HepG2 (cell line): ENCODE data around the gene GPN1. TPM values are rescaled to one million over a fixed set of nuclear protein-coding genes. Genes with fewer than 3 reads are reported as not detected.
A peak's percentile ranks its signal among the peaks of the same experiment; 100 is the strongest.

Experiments
- DR1 ChIP-seq: sonication (generic); formaldehyde crosslinking; IDR thresholded peaks from 2 replicates; pipeline ENCODE4 v1.8.0; 2021; ENCODE audit warnings: mild to moderate bottlenecking, missing genetic modification reagents, inconsistent platforms
- ETV6 ChIP-seq: sonication (generic); formaldehyde crosslinking; conservative IDR thresholded peaks from 2 replicates; pipeline ENCODE4 v1.4.0; 2020; ENCODE audit warnings: missing genetic modification reagents
- KDM5B ChIP-seq: sonication (generic); formaldehyde crosslinking; IDR thresholded peaks from 2 replicates; pipeline ENCODE4 v1.4.0; 2020; ENCODE audit warnings: missing genetic modification reagents, mild to moderate bottlenecking, borderline replicate concordance
- ONECUT2 ChIP-seq: sonication (generic); formaldehyde crosslinking; IDR thresholded peaks from 2 replicates; pipeline ENCODE4 v1.4.0; 2020; ENCODE audit warnings: missing genetic modification reagents
- RBM22 ChIP-seq: fragments of 200-400 bp; formaldehyde crosslinking; optimal IDR thresholded peaks from 2 replicates; pipeline ENCODE3; 2017; ENCODE audit warnings: mild to moderate bottlenecking, low read length, moderate library complexity
- SALL1 ChIP-seq: sonication (generic); formaldehyde crosslinking; IDR thresholded peaks from 2 replicates; pipeline ENCODE4 v1.8.0; 2022; ENCODE audit warnings: mild to moderate bottlenecking, missing genetic modification reagents
- SPEN ChIP-seq: sonication (generic); formaldehyde crosslinking; IDR thresholded peaks from 2 replicates; pipeline ENCODE4 v1.5.1; 2020; ENCODE audit warnings: low read depth, mild to moderate bottlenecking, missing genetic modification reagents
- ZFP36L2 ChIP-seq: sonication (generic); formaldehyde crosslinking; IDR thresholded peaks from 2 replicates; pipeline ENCODE4 v1.4.0; 2020; ENCODE audit warnings: missing genetic modification reagents
- ZNF225 ChIP-seq: sonication (generic); formaldehyde crosslinking; IDR thresholded peaks from 2 replicates; pipeline ENCODE4 v1.4.0; 2020; ENCODE audit warnings: mild to moderate bottlenecking, missing genetic modification reagents
- ZNF296 ChIP-seq: sonication (generic); formaldehyde crosslinking; conservative IDR thresholded peaks from 2 replicates; pipeline ENCODE4 v1.5.0; 2020; ENCODE audit warnings: mild to moderate bottlenecking, missing genetic modification reagents
- ZNF33A ChIP-seq: sonication (generic); formaldehyde crosslinking; IDR thresholded peaks from 2 replicates; pipeline ENCODE4 v1.5.1; 2020; ENCODE audit warnings: missing genetic modification reagents, mild to moderate bottlenecking, moderate library complexity, borderline replicate concordance
- ZNF546 ChIP-seq: sonication (generic); formaldehyde crosslinking; conservative IDR thresholded peaks from 2 replicates; pipeline ENCODE4 v1.8.1; 2023; ENCODE audit warnings: mild to moderate bottlenecking, missing genetic modification reagents
- ZNF564 ChIP-seq: sonication (generic); formaldehyde crosslinking; IDR thresholded peaks from 2 replicates; pipeline ENCODE4 v1.8.1; 2023; ENCODE audit warnings: mild to moderate bottlenecking, missing genetic modification reagents
- ZNF577 ChIP-seq: sonication (generic); formaldehyde crosslinking; IDR thresholded peaks from 2 replicates; pipeline ENCODE4 v1.4.0; 2020; ENCODE audit warnings: mild to moderate bottlenecking, low read depth, missing genetic modification reagents, borderline replicate concordance
- ZNF614 ChIP-seq: IDR thresholded peaks from 2 replicates; pipeline ENCODE4 v1.6.1; 2018; ENCODE audit warnings: missing biosample characterization, missing genetic modification reagents, inconsistent platforms, borderline replicate concordance
- ZNF703 ChIP-seq: sonication (generic); formaldehyde crosslinking; IDR thresholded peaks from 2 replicates; pipeline ENCODE4 v1.5.1; 2020; ENCODE audit warnings: missing genetic modification reagents, mild to moderate bottlenecking, moderate library complexity, borderline replicate concordance
- polyA plus RNA-seq, 8 experiments: library from polyadenylated mRNA; depleted of rRNA in 3 of 8; stranded (reverse) in 7 of 8; unstranded in 1 of 8; fragments of >200 nt; fragmentation: Illumina TruSeq in 4 of 8; extraction: Trizol in 4 of 8; gene quantifications; 2 replicates each; pipeline versions ENCODE4 v1.2.1 to v1.2.3, GENCODE V29; 2011 to 2016; ENCODE audit warnings: low read depth in 4 of 8, missing spikeins in 1 of 8, mixed read lengths in 1 of 8; ENCODE audit not compliant: insufficient read depth in 1 of 8
- total RNA-seq, 5 experiments: library from RNA; depleted of rRNA; stranded (reverse); fragments of >200 nt; fragmentation: Illumina TruSeq; extraction: Trizol; gene quantifications; 2 replicates each; pipeline ENCODE4 v1.2.3, GENCODE V29; 2016; ENCODE audit warnings: low read depth in 1 of 5
- TF ChIP-seq, protein P1 (sequence below): sonication (generic); formaldehyde crosslinking; IDR thresholded peaks from 2 replicates; pipeline ENCODE4 v1.4.0; 2020; ENCODE audit warnings: mild to moderate bottlenecking, missing genetic modification reagents
- TF ChIP-seq, protein P2 (sequence below): sonication (generic); formaldehyde crosslinking; IDR thresholded peaks from 2 replicates; pipeline ENCODE4 v1.5.0; 2020; ENCODE audit warnings: missing genetic modification reagents
- TF ChIP-seq, protein P3 (sequence below): sonication (generic); formaldehyde crosslinking; IDR thresholded peaks from 2 replicates; pipeline ENCODE4 v1.4.0; 2020; ENCODE audit warnings: mild to moderate bottlenecking, missing genetic modification reagents, borderline replicate concordance

GPN1 gene
- total and polyA plus RNA-seq, 2 of the 13 experiments (the other 11 are each of a cell fraction or from before 2014, with no cell fraction given), result 54.5 to 62.7 TPM

DNA sequence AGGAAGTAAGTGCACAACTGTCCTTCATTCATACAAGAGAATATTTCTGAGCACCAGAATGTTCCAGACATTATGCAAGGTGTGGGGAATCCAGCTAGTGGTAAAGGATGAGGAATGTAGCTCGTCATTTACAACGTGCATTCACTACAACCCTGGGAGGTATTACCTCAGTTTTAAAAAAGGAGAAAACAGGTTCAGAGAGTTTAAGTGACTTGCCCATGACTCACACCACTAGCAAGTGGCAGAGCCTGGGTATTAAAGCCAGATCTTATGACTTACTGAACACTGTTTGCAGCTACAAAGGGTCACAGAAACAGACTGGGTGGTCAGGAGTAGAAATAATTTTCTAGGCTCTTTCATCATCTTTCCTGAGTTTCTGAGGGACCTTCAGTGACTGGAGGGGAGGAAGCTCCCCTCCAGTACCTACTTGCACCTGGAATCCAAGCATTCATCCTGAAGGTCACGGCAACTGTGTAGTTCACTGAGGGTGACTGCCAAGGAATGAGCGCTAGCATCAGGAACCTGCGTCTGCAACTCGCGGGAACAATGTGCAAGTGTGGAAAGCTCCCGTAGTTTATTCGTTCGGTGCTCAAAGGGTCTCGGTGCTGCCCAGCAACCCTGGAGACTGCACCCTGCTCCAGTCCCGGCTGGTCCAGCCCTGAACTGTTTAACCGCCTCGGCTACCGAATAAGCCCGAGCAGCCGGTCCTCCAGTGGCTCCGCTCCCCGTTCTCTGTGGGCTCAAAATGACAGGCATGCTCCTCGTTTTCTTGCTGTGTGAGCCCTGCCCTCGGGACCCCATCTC is 685 bp upstream of the GPN1 start (continued):
- TF ChIP-seq ZNF33A (CRISPR knock-in tag) (no peak), SPEN (CRISPR knock-in tag) (no peak), ONECUT2 (no peak), ZNF703 (no peak), ETV6 (CRISPR knock-in tag) (no peak), ZNF296 (CRISPR knock-in tag) (no peak), DR1 (CRISPR knock-in tag) (no peak), ZNF614 (CRISPR knock-in tag) (0 out of 2 replicates have a peak, but pooled peaks have one; percentile 6), SALL1 (CRISPR knock-in tag) (no peak), ZNF564 (CRISPR knock-in tag) (no peak), ZNF225 (CRISPR knock-in tag) (no peak), KDM5B (no peak), ZFP36L2 (CRISPR knock-in tag) (no peak), RBM22 (no peak), ZNF577 (no peak), ZNF546 (CRISPR knock-in tag) (no peak)
- TF ChIP-seq, protein P1, sequence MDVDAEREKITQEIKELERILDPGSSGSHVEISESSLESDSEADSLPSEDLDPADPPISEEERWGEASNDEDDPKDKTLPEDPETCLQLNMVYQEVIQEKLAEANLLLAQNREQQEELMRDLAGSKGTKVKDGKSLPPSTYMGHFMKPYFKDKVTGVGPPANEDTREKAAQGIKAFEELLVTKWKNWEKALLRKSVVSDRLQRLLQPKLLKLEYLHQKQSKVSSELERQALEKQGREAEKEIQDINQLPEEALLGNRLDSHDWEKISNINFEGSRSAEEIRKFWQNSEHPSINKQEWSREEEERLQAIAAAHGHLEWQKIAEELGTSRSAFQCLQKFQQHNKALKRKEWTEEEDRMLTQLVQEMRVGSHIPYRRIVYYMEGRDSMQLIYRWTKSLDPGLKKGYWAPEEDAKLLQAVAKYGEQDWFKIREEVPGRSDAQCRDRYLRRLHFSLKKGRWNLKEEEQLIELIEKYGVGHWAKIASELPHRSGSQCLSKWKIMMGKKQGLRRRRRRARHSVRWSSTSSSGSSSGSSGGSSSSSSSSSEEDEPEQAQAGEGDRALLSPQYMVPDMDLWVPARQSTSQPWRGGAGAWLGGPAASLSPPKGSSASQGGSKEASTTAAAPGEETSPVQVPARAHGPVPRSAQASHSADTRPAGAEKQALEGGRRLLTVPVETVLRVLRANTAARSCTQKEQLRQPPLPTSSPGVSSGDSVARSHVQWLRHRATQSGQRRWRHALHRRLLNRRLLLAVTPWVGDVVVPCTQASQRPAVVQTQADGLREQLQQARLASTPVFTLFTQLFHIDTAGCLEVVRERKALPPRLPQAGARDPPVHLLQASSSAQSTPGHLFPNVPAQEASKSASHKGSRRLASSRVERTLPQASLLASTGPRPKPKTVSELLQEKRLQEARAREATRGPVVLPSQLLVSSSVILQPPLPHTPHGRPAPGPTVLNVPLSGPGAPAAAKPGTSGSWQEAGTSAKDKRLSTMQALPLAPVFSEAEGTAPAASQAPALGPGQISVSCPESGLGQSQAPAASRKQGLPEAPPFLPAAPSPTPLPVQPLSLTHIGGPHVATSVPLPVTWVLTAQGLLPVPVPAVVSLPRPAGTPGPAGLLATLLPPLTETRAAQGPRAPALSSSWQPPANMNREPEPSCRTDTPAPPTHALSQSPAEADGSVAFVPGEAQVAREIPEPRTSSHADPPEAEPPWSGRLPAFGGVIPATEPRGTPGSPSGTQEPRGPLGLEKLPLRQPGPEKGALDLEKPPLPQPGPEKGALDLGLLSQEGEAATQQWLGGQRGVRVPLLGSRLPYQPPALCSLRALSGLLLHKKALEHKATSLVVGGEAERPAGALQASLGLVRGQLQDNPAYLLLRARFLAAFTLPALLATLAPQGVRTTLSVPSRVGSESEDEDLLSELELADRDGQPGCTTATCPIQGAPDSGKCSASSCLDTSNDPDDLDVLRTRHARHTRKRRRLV (CRISPR knock-in tag), result no peak
- TF ChIP-seq, protein P2, sequence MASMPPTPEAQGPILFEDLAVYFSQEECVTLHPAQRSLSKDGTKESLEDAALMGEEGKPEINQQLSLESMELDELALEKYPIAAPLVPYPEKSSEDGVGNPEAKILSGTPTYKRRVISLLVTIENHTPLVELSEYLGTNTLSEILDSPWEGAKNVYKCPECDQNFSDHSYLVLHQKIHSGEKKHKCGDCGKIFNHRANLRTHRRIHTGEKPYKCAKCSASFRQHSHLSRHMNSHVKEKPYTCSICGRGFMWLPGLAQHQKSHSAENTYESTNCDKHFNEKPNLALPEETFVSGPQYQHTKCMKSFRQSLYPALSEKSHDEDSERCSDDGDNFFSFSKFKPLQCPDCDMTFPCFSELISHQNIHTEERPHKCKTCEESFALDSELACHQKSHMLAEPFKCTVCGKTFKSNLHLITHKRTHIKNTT (CRISPR knock-in tag), result no peak
- TF ChIP-seq, protein P3, sequence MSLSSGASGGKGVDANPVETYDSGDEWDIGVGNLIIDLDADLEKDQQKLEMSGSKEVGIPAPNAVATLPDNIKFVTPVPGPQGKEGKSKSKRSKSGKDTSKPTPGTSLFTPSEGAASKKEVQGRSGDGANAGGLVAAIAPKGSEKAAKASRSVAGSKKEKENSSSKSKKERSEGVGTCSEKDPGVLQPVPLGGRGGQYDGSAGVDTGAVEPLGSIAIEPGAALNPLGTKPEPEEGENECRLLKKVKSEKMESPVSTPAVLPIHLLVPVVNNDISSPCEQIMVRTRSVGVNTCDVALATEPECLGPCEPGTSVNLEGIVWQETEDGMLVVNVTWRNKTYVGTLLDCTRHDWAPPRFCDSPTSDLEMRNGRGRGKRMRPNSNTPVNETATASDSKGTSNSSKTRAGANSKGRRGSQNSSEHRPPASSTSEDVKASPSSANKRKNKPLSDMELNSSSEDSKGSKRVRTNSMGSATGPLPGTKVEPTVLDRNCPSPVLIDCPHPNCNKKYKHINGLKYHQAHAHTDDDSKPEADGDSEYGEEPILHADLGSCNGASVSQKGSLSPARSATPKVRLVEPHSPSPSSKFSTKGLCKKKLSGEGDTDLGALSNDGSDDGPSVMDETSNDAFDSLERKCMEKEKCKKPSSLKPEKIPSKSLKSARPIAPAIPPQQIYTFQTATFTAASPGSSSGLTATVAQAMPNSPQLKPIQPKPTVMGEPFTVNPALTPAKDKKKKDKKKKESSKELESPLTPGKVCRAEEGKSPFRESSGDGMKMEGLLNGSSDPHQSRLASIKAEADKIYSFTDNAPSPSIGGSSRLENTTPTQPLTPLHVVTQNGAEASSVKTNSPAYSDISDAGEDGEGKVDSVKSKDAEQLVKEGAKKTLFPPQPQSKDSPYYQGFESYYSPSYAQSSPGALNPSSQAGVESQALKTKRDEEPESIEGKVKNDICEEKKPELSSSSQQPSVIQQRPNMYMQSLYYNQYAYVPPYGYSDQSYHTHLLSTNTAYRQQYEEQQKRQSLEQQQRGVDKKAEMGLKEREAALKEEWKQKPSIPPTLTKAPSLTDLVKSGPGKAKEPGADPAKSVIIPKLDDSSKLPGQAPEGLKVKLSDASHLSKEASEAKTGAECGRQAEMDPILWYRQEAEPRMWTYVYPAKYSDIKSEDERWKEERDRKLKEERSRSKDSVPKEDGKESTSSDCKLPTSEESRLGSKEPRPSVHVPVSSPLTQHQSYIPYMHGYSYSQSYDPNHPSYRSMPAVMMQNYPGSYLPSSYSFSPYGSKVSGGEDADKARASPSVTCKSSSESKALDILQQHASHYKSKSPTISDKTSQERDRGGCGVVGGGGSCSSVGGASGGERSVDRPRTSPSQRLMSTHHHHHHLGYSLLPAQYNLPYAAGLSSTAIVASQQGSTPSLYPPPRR (CRISPR knock-in tag), result no peak
